Stimulated activated CD8-positive, alpha-beta memory T cell treated with anti-CD3 and anti-CD28 coated beads, Interleukin-7, amount 100 ng/mL, for 4 hours (primary cell): ENCODE measurements around the gene PHACTR3.

Experiments used
- DNase-seq, 2 donors: peaks; one replicate each; pipeline ENCODE4 v3.0.0-alpha.2; 2020; ENCODE audit warnings: low read depth in 2 of 2

PHACTR3 gene

DNA sequence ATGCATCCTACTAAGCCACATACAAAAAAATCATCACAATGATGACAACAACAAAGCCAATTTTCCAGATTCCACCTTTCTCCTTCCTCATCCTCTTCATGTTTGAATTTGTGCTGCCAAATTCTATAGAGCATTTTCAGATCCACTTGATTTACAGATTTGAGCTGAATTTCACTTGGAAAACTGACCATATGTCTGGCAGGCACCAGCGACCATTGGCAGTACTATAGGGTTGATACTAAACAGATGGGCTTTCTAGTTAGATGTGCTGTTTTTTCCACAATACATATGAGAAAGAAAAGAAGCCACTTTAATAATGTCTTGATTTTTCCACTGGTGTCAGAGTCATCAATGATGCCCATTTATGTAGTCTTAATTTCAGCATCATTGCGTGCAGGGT, 127.0 kb downstream of the PHACTR3 start:
- no peak for DNase-seq

DNA sequence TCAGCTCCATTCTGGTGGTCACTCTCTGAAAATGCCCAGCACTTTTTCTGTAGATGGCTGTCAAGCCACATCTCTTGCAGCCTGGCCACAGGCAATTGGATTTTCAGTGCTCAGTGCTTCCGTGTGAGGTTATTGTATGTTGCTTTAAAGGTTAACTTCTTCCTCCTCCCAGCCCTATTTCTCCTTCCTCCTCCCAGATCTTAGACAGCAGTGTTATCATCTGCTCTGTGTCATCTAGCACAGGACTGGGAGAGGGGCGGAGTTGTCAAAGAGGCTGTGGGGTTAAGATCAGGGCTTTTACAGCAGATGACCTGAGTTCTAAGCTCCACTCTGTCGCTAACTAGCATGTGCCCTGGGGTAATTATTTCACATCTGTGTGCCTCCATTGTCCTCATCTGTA, 129.0 kb downstream of the PHACTR3 start:
- DNase-seq, result no peak

DNA sequence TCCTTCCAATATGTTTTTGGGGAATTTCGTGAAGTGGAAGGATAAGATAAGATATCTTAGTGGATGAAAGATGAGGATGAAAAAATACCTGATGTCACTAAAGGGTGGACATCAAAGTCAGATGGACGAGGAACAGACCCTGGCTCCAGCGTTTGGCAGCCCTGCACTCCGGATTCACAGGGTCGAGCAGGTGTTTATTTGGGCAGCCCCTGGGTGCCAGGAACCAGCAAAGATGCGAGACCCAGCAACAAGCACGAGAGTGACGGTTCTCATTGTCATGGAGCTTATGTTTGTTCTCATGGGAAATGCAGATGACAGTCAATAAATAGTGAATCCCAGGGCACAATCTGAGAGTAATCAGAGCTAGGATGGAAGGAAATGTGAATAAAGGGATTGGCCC, 131.1 kb downstream of the PHACTR3 start:
- no peak for DNase-seq

DNA sequence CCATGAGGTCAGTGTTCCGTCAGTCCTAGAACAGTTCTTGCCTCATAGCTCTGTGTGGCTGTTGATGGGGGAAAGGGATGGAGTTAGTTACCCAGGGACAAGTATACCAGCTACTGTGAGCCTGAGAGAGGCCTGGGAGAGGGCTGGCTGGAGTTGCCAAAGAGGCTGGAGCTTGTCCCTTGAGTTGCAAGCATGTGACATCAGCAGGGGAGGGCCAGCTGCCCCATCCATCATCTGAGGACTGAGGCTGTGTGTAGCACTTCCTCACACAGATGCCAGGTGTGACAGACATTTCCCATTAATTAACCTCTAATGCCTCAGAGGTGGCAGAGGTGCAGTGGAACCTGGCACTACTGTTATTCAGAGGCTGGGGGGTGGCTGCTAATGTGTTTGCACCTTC, 131.6 kb downstream of the PHACTR3 start:
- no peak for DNase-seq

DNA sequence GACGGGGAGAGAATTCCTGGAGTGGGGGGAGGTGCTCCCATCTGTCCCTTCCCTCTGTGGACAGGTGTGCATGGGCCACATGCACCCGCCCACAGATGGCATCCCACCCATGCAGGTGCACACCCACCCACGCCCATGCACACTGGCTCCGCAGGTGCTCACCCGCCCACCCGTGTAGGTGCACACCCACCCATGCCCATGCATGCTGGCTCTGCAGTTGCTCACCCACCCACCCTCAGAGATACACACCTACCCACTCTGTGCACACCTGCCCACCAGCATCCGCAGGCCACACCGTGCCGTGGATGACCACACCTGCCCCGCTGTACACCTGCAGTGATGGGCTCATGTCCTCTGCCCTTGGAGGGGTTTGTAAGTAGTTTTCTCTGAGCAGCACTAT, 132.0 kb downstream of the PHACTR3 start:
- DNase-seq, result no peak

DNA sequence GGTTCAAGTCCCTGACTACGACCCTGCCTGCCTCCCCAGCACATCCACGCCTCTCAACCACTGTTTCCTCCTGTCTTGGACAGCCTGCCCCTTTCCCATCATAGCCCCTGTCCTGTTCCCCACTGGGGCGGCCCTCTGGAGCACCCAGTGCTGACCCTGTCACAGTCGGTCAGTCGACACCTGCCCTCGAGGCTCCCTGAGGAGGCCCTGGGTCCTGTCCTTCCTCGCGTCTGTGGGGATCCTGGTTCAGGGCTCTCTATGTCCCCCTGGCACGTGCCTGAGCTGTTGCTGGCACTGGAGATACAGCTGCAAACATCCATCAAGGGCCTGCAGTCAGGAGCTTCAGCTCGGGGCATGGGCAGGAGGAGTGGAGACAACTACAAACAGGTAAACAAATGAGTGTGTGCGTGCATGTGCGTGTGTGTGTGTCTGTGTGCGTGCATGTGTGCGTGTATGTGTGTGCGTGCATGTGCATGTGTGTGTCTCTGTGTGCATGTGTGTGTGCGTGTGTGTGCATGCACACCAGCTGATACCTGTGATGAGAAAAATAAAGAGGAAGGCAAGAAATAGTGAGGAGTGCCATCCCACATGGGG, 132.8 kb downstream of the PHACTR3 start:
- no peak for DNase-seq

DNA sequence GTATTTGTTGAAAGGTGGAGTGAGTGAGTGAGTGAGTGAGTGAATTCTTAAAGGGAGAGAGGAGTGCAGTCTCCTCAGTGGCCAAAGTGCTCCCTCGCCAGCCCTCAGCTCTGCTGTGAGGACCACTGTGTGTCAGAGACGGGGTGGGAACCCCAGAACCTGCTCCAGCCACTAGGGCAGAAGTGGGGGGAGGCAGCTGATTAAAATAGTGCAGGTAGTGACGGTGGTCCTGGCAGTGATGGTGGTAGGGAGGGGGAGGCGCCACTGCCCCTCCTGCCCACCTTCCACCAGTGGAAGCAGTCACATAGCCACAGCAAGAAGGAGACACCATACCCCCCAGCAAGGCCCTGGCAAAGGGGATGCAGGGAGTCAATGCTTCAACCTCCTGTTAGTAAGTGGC, 133.5 kb downstream of the PHACTR3 start:
- DNase-seq, result no peak

DNA sequence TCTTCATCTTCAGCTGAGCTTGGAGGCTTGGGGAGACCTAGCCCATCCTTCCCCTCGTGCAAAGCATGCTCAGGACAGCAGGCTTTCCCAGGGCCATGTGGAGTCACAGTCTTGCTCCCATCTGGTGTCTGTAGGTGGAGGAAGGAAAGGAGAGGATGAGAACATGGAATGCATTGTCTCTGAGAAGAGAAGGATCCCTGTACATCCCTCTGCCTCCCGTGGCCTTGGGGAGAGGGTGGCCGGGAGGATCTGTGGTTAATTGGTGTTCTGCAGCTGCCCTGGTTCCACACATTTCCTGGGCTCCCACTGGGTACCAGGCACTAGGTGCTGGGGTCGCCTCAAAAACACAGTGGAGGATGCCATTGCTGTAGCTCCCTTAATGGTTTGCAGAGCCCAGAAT, 134.5 kb downstream of the PHACTR3 start:
- DNase-seq, result no peak

DNA sequence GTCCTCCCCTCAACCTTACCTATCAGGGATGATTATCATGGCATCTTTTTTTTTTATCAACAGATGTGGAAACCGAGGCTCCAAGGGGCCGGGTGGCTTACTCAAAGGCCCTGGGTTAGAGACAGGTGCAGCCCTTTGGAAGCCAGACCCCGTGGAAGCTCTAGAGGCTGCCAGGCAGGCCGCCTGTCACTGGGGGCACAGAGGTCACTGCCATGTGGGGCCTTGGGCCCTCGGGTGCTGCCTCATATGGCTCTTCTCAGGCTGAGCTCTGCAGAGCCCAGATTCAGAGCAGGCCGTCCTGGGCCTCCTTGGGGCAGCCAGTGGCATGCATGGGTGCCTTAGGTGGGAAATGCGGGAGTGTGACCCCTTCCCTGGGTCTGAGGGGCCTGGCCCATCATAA, 136.3 kb downstream of the PHACTR3 start:
- DNase-seq, result no peak

DNA sequence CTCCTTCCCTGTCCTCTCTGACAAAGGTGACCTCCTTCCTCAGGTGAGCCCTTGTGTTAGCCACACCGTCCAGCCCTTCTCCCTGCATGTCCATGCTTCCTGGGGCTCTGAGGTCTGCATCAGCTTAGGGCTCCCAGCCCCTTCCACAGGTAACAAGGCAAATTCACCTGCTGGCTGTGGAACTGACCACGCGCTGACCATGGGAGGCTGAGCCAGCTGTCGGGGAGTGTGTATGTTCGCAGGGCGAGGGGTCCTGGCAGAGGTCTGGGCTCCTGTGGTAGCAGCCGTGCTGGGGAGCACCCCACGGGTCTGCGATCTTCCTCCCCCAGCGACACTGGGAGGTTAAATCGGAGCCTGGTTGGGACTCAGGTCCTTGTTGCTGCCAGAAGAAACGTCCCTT, 136.7 kb downstream of the PHACTR3 start:
- no peak for DNase-seq

DNA sequence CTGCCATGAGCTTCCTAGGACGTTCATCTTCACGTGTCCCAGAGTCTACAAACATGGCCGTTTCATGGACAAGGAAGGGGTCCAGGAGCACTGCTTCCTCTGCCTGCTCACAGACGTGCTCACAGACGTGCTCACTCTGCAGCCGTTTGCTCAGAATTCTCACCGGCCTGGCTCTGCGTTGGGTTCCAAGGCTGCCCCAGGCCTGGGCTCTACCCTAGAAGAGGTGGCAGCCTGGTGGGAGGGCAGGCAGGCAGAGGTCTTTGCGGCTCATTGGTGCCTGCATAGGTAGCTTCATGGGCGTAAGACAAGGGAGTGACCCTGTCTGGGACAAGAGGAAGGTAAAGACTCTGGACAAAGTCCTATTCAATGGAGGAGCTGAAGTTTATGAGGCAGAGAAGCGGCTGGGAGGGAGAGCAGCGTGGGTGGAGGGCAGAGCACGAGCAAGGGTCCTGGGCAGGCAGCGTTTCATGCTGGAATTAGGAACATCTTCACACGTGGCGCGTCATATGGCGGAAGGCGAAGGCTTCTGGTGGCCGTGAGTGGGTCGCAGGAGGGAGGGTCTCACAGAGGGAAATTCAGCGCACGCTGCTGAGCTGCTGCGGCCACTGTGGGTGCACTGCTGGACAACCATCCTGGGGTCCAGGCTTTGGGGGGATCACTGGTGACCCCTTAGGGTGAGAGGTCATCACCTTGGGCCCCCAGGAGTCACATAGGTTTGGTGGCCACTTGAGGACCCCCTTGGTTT, 138.2 kb downstream of the PHACTR3 start:
- no peak for DNase-seq

DNA sequence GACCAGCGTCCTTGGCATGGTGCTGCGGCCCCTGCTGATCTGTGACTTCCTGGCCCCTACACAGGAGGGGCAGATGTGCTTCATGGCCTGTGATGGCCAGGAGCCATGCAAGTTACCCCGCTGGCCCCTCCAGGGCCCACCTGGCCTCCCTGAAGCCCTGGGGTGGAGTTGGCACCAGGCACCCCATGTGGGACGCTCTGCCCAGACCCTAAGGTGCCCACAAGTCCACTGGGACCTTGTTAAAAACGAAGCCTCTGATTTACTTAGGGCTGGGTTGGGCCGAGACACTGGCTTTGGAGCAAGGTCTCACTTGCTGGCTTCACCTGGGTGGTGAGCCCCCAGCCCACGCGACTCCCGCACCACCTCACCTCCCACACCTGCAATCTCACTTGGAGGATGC, 139.0 kb downstream of the PHACTR3 start:
- no peak for DNase-seq

DNA sequence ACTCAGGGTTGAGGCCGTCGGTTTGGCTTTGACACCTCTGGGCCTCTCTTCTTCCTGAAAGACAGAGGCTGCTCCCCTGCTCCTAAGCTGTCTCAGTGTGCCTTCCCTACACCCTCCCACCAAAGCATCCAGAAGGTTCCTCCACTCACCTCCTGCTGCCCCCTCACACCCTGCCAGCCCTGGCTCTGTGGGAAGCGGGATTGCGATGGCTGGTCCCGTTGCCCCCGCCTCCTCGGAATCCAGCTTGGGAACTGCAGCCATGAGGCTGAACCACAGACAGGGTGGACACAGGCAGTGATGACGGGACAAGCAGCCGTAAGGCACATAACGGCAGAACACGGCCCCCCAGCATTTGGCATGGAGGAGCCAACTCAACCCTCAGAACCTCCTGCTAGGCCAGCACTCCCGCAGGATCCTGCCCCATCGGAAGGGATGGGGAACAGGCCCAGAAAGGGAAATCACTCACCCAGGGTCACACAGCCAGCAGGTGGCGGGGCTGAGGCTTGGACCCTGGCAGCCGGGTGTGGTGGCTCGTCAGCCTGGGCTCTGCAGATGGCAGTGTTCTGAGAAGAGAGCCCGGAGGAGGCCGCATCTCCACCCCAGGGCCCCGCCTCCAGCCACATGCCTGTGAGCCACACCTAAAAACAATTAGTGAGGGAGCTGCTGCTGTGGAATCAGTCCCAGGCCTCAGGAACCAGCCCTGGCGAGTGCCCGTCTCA, 139.6 kb downstream of the PHACTR3 start:
- DNase-seq, result no peak

DNA sequence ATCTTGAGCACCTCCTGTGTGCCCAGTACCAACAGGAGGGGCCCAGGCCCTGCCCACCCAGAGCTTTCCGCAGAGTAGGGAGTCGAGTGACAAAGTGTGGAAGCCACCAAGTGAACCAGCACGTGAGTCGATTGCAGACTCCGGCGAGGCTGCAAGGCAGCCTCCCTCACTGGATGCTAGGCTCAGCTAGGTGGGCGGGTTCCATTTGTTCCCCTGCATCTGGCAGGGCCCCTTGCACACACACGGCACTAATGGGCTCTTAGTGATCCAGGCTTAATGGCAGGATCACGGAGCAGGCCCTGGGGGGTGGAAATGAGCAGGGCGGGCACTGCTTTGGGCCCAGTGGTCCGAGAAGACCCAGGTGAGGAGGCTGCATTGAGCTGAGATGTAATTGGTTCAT, 140.4 kb downstream of the PHACTR3 start:
- DNase-seq, result no peak

DNA sequence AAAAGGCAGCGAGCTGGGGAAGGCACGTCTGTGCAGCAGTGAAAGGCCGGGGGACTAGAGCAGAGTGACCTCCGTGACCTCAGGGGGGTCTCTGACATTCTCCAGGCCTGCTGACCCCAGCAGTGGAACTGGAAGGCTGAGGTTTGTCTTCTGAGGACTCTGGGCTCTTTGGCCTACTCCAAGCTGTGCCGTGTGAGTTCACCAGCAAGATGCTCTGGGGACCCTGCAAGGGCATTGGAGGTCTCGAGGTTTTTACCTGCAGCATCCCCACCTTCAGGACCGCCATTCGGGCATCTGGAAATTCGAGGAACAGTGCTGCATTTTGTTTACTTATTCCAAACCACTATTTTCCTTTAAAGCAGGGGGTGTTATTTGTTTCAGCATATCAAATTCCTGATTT, 140.9 kb downstream of the PHACTR3 start:
- no peak for DNase-seq

DNA sequence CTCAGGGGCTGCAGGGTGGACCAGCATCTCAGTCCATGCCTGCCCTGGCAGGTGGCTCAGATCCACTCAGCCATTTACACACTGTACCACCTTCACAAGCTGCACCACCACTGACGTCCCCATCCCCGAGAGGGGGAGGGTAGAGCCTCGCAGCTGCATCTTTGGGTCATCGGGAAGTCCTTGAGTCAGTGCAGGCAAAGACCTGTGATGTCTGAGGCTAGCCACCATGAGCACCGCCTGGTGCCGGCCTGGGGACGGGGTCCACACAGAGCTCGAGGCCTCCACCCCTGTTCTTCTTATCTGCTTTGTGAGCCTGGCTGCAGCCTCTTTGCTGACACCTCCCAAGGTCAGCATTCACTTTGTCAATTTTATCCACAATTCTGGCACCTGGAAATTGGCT, 141.4 kb downstream of the PHACTR3 start:
- DNase-seq, result no peak

DNA sequence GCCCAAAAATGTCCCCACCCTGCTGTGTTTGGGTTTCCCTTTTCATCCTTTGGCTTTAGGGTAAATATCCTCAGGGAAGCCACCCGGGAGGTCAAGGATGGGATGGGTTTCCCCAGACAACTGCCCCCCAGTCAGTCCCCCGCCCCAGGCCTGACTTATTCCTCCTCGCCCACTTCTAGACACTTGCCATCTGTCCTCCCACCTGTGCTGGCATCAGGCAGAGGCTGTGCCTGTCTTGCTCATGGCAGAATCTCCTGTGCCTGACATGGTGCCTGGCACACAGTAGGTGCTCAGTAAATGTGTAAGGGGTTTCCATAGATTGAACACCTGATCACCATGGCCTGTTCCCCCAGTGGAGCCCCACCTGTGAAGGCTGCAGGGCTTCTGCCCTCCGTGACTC, 141.8 kb downstream of the PHACTR3 start:
- DNase-seq, result no peak

DNA sequence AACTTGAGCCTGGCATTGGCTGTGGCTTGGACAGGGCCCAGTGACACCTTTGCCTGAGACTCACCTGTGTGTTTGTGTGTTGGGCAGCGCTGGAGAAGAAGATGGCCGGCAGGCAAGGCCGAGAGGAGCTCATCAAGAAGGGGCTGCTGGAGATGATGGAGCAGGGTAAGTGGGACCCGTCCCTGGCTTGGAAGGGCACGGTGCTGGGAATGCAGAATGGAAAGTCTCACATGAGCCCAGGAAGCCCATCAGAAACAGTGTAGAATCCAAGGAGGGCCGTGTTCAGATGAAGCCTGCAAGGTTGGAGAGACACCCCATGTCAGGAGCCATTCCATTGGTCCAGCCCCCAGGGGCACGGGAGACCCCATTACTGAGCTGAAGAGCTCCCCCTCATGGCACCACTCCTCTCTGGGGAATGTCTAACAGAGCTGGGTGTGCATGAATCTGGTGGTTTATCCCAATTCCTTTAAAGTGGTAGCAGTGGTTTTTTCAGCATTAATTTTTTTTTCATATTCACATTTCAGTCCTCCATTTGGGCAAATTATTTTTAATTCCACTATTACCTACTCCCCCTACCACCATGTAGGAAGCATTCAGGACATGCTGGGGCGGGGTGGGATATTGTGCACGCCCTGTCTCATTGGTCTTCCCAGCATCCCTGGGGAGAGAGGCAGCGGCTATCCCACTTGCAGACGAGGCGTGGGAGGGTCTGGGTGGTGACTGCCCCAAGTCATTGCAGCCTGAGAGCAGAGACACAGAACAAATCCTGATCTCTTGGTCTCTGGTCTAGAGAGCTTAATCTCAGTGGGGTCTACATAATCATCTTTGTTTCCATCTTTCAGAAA, 143.6 kb downstream of the PHACTR3 start:
- no peak for DNase-seq

DNA sequence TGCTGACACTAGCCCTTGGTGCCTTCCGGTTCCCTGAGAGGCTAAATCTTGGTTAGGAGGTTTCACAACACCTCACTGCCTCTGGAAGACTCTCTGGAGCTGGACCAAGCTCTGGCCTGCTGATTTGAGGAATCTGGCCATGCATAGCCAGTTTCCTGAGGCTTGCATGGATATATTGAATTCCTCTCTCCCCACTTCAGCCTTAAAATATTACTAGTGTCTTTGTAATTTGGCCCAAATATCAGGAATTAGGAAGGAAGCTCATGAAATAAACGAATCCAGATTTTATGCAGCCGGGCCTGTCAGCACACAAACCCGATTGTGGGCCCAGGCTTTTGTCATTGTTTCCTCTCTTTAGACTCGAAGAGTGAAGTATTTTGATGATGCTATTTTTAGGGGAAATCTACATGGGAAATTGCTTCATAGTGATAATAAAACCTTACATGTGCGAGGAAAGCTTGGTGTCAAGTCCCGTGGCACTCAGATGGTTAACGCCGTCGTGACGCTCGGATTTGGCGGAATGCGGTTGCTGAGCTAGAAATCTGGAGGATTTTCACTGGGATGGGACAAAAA, 144.4 kb downstream of the PHACTR3 start:
- DNase-seq, result no peak

DNA sequence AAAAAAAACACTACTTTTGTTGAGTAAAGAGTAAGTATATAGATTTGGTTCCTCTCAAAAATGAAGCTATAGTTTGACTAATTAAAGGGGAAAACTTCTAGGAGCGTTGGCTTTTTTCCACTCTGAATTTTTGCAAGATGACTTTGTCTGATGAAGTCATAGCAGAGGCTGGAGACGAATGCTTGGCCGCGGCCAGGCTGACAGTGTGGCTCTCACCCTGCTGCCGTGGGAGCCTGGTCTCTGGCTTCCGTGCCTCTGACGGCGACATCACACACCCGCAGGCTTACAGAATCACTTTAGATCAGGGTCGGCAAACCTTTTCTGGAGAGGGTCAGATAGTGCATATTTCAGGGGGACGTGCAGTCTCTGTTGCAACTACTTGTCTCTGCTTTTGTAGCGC, 145.0 kb downstream of the PHACTR3 start:
- DNase-seq, result no peak

DNA sequence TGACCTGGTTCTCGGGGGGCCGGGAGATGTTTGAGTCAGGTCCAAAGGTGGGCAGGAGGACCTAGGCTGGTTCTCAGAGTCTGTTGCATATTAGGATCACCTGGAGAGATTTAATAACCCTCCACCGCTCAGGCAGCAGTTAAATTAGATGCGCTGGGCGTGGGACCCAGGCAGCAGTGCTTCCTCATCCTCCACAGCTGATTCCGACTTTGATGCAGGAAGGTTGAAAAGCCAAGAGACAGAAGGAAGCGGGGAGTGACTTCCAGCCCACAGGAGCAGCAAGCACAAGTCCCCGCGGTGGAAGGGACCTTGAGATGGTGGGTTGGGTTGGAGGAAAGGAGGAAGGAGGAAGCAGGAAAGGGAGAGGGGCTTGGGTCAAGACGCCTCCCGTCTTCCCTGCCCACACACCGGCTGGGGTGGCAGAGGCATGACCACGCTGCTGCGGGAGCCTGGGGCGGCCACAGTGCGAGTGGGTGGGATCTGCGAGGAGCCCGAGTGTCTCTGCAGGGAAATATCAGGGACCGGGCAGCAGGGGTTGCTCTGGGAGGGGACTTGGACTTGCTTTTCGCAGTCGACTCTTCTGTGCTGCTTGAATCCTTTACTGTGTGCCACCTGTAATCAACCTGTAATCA, 146.0 kb downstream of the PHACTR3 start:
- no peak for DNase-seq
